DMS53 treated with DMSO at 0.1 percent for 48 hours (cell line): ENCODE results near the gene PDCL3.

Experiments used
- DNase-seq: peaks from one replicate; lab custom pipeline; 2025; ENCODE audit not compliant: unreplicated experiment; lab: John Stamatoyannopoulos, UW

PDCL3 gene

DNA sequence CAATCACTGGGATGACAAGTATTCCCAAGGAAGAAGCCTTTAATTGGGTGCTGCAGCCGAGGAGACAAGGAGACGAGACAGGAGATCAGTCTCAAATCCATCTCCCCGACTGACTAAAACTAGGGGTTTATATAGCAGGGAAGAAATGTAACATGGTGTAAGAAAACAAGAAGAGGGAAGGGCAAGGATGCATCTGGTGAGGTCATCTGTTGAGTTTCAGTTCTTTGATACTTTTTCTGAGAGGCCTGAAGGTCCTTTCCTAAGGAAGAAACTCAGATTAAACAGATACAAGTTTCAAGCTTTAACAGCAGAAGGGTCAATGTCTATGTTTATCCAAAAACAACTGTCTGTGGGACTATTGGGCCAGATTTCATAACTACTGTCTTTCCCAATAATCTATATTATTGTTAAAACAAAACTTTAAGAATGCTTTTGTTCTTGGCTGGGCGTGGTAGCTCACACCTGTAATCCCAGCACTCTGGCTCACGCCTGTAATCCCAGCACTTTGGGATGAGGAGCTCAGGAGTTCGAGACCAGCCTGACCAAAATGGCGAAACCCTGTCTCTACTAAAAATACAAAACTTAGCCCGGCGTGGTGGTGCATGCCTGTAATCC, 2.5 kb upstream of the PDCL3 start:
- no peak for DNase-seq

DNA sequence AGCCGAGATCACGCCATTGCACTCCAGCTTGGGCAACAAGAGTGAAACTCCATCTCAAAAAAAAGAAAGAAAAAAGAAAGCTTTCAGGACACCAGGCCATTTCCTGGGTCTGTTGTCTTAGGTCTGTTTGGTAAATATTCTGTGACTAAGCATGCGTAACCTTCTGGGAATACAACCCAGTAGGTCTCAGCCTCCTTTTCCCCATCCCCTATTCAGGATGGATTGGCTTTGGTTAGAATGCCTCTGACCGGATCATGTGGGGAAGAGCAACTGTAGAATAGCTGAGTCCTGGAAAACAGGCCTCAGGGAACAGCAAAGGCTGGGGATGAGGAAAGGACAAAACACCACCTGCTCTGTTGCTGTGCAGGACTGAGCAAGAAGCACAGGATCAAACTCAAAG, 1.6 kb upstream of the PDCL3 start:
- DNase-seq: peak; percentile 15

DNA sequence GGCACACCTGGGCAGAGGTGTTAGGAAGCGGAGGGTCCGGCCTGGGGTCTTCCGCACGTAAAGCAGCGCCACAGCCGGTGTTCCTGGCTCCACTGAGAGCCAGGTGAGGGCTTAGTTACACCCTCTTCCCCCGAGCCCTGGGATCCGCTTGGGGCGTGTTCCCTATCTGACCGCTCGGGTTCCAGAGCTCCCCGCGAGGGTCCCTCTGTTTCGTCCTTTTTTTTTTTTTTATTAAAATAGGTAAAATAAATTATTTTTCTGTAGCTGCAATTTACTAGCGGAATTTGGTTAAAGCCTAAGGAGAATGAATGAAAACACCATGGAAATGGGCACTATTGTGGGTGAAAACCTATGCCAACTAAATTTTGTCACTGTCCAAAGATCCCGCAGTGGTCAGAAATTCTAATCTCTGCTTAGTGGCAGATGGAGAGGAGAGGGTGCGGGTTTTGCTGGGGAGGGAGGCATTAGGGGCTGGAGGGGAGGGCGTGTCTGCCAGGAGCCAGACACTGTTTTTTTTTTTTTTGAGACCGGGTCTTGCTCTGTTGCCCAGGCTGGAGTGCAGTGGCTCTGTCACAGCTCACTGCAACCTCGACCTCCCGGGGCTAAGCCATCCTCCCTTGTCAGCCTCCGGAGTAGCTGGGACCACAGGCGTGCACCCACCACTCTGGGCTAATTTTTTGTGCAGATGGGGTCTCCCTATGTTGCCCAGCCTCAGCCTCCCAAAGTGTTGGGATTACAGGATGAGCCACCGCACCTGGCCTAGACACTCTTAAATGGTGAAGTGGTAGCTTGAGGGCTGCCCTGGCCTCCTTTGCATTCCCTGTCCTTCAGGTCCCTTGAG, 834 bp downstream of the PDCL3 start:
- DNase-seq: no peak

DNA sequence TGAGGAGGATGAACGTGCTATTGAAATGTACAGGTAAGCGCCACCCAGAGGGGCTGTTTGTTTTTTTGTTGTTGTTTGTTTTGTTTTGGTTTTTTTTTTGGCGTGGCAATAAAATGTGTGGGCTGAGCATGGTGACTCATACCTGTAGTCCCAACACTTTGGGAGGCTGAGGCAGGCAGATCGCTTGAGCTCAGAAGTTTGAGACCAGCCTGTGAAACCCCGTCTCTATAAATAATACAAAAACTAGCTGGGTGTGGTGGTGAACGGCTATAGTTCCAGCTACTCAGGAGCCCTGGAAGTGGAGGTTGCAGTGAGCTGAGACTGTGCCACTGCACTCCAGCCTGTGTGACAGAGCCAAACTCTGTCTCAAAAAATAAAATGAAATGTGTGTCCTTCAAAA, 6.2 kb downstream of the PDCL3 start:
- DNase-seq: no peak

DNA sequence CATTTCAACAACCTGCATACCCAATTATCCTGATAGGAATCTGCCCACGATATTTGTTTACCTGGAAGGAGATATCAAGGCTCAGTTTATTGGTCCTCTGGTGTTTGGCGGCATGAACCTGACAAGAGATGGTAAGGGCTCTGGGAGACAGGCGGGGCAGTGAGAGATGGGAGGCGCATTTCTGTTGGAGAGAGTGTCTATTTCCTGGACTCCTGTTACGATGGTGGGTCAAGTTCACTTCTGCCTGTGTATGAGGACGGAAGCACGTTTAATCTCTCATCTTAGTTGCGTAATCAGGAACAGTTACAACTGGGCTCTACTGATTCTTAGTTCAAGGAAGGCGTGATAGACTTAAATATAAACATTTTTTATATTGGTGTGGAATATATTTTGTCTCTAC, 8.9 kb downstream of the PDCL3 start:
- no peak for DNase-seq

DNA sequence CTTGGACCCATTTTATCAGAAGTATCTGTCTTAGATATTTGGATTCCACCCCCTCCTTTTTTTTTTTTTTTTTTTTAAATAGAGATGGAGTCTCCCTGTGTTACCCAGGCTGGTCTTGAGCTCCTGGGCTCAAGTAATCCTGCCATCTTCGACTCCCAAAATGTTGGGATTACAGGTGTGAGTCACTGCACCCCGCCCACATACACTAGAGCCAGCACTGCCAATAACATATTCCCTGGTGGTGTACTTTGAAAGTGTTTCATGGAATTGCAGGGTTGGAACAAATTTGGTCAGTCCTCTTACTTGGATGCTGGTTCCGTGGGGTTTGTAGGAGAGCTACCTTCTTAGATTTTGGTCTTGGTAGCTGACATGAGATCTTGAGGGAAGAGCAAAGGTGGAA, 15.0 kb downstream of the PDCL3 start:
- no peak for DNase-seq

DNA sequence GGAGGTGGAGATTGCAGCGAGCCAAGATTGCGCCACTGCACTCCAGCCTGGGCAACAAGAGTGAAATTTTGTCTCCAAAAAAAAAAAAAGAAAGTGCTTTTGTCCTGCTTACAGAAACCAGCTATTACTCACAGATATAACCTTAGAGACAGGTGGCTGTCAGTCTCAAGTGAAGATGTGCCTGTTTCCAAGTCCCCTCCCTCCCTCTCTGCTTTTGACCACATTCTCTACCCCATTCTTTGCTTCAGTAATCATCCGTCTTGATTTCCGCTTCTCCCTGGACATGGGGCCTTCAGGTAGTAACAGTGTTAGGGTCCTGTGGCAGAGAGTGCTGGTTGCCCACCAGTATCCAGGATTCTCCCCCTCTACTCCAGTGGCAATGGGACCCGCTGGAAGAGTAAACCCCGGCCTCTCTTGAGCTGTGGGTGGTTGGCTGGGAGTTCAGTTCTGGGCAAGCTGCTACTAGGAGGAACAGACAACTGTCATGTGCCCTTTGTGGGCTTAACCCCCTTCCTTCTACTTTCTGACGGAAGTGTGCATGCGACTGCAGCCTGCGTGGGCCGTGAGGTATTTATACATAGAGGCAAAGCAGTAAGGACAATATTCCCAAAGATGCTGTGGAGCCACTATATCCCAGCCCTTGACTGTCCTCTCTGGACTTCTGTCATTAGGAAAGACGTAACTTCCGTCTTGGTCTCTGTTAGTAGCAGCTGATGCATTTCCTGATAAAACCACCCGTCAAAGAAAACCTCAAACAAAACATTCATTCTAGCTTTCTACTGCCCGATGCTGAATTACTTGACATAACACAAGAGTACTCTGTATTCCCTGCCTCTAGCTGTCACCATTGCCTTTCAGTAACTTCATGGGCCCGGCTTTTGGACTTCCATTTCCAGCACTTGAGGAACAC, 17.8 kb downstream of the PDCL3 start:
- DNase-seq: no peak

DNA sequence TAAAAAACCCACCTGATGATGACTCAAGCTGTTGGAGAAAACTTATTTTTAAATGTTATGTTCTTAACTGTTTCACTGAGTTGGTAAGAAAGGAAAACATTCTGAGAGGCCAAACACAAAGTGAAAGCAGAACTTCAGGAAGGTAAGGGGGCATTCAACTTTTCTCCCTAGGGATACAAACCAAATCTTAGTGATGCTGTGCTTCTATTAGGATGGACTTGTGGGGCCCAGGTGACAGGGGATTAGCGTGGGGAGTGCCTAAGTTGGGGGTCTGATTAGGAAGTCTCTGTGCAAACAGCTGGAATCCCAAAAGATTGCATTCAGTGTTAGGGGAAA, 18.5 kb downstream of the PDCL3 start:
- no peak for DNase-seq

DNA sequence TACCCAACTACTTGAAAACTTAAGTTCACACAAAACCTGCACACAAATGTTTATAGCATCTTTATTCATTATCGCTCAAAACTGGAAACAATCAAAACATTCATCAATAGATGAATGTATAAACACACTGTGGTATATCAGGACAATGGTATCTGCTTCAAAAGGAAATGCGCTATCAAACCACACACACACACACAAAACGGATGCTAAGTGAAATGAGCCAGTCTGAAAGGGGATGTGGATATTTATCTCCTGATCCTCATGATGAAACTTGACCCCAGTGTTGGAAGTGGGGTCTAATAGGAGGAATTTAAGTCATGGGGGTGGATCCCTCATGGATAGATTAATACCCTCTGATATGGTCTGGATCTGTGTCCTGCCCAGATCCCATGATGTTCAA, 22.0 kb downstream of the PDCL3 start:
- DNase-seq: no peak

DNA sequence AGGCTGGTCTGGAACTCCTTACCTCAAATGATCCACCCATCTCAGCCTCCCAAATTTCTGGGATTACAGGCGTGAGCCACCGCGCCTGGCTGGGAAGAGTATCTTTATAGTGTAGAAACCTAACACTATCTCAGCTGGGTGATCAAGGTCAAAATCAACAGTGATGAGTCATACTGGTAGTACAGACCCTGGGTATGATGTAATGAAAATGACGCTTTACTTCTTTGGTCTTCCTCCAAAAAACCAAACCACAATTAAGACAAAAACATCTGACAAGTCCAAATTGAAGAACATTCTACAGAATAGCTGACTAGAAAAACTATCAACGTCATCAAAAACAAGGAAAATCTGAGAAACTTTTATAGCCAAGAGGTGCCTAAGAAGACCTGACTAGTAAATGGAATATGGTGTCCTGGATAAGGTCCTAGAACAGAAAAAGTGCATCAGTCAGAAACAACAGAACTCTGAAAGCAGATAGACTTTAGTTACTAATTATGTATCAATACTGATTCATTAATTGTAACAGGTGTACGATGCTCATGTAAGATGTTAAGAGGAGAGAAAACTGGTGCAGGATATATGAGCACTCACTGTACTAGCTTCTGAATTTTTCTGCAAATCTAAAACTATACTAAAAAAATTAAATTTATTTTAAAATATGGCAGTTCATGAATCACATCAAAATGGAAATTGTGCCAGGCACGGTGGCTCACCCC, 25.4 kb downstream of the PDCL3 start:
- DNase-seq: peak; percentile 60

DNA sequence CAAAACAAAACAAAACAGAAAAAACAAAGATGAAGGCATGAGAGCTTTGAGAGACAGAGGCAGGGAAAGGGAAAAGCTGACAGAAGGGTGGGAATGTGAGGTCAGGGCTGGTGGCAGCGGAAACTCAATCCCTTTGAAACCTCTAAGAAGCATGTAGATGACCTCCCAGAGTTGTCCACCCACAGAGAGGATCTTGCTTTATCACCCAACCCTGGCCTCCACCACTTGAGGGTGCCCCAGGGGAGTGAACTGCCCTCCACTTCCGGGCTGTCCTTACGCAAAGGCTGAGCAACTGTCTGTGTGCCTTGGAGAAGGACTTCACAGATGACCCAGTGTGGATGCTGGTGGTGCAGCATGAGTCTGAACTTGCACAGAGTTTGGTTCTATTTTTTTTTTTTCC, 26.7 kb downstream of the PDCL3 start:
- DNase-seq: no peak

DNA sequence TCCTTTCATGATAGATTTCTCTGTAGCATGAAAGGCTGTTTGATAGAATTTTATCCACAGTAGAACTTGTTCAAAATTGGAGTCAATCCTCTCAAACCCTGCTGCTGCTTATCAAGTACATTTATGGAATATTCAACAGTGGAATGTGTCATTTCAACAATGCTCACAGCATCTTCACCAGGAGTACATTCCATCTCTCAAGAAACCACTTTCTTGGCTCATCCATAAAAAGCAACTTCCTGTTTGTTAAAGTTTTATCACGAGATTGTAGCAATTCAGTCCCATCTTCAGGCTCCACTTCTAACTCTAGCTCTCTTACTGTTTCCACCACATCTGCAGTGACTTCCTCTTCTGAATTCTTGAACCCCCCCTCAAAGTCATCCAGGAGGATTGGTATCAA, 29.4 kb downstream of the PDCL3 start:
- DNase-seq: no peak

DNA sequence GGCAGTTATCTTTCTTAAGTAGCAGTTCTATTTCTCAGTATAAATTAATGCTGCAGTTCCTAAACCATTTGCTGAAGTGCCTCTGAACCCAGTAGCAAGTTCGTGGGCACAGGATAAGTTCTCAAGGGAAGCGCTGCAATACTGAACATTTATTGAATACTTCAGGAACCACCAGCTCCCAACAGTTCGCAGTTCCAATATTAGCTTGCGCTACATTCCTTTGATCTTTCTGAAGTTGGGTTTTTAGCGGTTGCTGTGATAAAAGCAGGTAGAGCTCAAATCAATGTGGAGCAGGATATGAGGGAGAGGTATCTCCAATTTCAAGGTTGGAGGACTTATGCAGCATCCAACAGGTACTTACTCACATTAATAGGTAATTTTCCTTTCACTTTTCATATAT, 33.7 kb downstream of the PDCL3 start:
- DNase-seq: no peak

DNA sequence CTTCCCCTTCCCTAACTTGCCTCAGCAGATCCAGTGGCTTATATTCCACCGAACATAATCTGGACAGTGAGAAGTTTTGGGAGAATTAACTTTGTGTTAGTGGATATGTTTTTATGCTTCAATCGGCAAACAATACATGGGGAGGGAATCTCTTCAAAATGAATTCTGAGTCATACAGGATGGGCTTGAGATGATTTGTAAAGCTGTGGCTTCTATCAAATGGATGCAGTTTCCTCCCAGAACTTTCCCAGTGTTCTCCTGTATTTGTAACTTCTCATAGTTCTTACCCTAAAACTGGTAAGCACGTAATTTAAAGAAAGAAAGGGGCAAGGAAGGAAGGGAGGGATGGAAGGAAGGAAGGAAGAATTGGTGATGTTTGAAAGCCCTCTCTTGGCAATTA, 36.8 kb downstream of the PDCL3 start:
- DNase-seq: no peak

DNA sequence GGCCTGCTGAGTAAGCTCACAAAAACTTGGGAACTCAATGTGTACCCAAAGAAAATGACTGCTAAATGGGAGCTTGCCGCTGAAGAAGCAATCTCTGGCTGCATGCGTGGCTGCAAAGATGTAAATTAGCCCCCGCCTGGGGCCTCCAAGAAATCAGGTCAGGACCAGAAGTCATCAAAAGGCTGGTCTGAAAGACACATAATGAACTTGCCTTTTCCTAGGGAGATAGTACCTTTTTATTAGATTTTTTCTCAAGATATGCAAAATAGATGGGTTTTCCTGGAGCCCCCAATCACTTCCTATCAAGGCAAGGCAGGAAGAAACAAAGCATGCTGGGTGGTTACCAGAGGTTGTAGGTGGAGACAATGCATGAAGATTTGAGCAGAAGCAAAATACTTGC, 38.9 kb downstream of the PDCL3 start:
- DNase-seq: no peak

DNA sequence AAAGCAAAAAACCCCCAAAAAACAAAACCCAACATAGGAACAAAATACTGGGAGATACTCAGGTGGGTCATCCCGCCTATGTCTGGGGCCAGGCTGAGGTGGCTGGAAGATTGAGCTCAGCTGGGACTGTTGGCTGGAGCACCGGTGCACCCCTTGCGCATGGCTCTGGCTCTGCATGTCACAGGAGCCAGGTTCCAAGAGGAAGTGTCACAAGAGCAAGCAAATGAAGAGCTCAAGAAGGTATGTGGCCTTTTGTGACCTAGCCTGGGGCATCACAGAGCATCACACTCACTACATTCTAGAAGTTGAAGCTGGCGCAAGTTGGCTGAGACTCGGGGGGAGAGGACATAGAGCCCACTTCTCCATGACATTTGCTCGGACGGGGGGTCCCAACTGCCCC, 40.6 kb downstream of the PDCL3 start:
- no peak for DNase-seq

DNA sequence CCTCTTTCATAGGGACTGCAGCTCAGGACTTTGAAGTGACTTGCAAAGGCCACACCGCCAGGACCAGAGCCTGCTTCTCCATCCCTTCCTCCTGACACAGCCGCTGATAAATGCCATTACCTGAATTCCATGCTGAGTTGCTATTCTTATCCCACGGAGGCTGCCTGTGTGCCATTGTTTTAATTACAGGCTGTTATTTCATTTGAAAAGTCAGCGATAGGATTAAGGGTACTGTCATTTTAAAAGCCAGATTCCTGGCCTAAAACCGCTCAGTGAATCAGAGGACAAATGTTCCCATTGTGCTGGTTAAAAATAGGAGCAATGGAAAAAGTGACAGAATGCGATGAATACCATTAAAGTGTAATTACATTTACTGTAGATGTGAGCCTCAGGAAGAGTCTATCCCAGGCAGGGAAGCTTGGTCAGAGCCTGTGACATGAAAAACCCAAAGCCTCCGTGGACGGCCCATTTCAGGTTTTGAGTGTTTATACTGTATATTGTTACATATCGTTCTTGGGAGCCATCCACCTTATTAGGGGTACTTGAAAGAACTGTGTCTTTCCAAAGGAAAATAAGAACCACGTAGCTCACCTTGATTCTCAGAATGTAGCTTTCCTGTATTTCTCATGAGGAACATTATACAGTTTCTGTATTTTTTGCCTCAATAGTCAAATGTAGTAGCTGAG, 41.3 kb downstream of the PDCL3 start:
- DNase-seq: no peak

DNA sequence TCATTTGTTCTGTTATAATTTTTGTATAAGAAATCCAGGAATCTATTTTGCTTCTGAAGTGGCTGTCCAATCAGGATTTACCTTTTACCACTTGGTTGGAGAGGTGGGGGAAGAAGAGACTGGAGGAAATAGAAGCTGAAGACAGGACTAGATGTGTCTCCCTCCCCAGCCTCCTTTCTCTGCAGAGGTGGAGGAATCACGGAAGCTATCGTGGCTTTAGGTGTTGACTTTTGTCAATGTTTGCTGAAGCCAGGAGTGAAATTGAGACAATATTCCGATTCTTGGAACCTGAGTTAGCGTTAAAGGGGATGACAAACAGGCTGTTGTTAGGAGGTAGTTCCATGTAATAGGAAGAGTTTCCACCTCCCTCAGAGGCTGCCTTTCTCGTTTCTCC, 43.5 kb downstream of the PDCL3 start:
- DNase-seq: peak; percentile 88

DNA sequence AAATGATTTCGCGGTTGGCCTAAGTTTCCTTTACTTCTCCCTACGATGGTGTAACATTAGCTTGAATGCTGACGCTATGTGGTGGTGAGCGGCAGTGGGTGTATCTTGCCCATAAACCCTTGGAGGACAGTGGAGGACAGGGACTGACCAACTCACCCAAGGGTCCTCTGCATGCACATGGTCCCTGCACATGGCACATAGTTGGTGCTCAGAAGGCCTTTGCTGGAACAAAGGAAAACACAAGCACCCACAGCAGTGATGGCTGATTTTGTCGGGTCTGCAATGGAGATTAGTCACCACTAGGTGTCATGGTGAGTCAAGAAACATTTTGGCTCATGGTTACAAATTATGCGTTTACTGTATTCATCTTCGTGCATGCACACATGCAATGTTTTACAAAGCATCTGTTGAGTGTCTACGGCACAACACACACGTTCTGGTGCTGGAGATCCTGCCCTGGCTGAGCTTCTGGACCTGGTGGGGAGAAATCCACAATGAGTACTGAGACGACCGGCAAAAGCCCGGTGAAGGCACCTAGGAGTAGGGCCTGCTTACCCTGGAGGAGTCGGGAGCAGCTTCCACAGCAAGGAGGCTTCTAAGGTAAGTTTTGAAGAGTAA, 44.0 kb downstream of the PDCL3 start:
- DNase-seq: peak; percentile 81

DNA sequence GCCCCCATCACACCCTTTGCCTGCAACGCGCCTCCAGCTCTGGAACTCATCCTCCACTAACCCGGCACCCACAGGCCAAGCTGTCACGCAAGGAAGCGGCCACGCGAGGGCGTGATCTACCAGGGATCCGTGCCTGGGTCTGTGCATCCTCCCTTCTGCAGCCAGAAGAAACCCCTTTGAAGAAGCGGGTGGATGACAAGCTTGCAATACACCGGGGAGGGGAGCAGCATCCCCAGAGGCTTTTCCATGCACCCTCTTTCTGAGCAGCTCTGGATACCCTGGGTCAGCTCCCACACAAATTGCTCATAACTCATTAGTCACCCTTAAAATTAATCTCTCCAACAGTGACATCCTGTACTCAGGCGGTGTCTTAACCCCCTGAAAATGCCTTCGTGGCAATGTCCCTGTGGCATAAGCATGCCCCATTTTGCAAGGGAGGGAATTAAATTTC, 47.6 kb downstream of the PDCL3 start:
- DNase-seq: peak; percentile 52
